ENCODE data around the gene TRAPPC3. TPM values are rescaled to one million over a fixed set of nuclear protein-coding genes. Genes with fewer than 3 reads are reported as not detected.

TRAPPC3 gene
- total RNA-seq, 1 donor from 2014 or later: 68.5 TPM

GRCh38 chr1:36151134-36151844 is 2.0 kb upstream of the TRAPPC3 start:
- H3K27me3 Mint-ChIP-seq (ENCODE audit: low read depth): no peaks in the 10 kb centered on the region
- H3K36me3 Mint-ChIP-seq: peaks cover 9% of the 10 kb centered on the region
- H3K4me3 Mint-ChIP-seq: no peak overlapping the region
- peak overlapping the region; percentile 96 for H3K27ac Mint-ChIP-seq
- H3K4me1 Mint-ChIP-seq: peaks cover 48% of the 10 kb centered on the region
- no peak for TF ChIP-seq CTCF (IDR thresholded peaks at IDR 0.05; ENCODE audit: unreplicated experiment)
- H3K9me3 Mint-ChIP-seq: no peaks in the 10 kb centered on the region
- DNase-seq (ENCODE audit: low spot score in 2 of 2, unreplicated experiment in 2 of 2): no peak

GRCh38 chr1:36150296-36151133 is 1.2 kb upstream of the TRAPPC3 start:
- peak in 1 of 2 experiments; percentile 74 for DNase-seq (ENCODE audit: low spot score in 2 of 2, unreplicated experiment in 2 of 2)
- Mint-ChIP-seq H3K4me1 (peaks cover 48% of the 10 kb centered on the region), H3K36me3 (peaks cover 9% of the 10 kb centered on the region), H3K27me3 (ENCODE audit: low read depth) (no peaks in the 10 kb centered on the region), H3K9me3 (no peaks in the 10 kb centered on the region), H3K27ac (peak overlapping the region; percentile 96), H3K4me3 (no peak overlapping the region)
- no peak for TF ChIP-seq CTCF (IDR thresholded peaks at IDR 0.05; ENCODE audit: unreplicated experiment)

GRCh38 chr1:36149973-36150295 is 648 bp upstream of the TRAPPC3 start:
- Mint-ChIP-seq H3K4me1 (peaks cover 43% of the 10 kb centered on the region), H3K27ac (peak overlapping the region; percentile 96), H3K27me3 (ENCODE audit: low read depth) (no peaks in the 10 kb centered on the region), H3K4me3 (peak overlapping the region; percentile 99), H3K9me3 (no peaks in the 10 kb centered on the region), H3K36me3 (peaks cover 9% of the 10 kb centered on the region)
- TF ChIP-seq CTCF (IDR thresholded peaks at IDR 0.05; ENCODE audit: unreplicated experiment): no peak
- no peak for DNase-seq (ENCODE audit: low spot score in 2 of 2, unreplicated experiment in 2 of 2)

- TF ChIP-seq CTCF (IDR thresholded peaks at IDR 0.05; ENCODE audit: unreplicated experiment): no peak
- peak overlapping the region; percentile 96 for H3K27ac Mint-ChIP-seq
- no peaks in the 10 kb centered on the region for H3K27me3 Mint-ChIP-seq (ENCODE audit: low read depth)
- H3K4me3 Mint-ChIP-seq: peak overlapping the region; percentile 99
- peaks cover 37% of the 10 kb centered on the region for H3K4me1 Mint-ChIP-seq
- DNase-seq (ENCODE audit: low spot score in 2 of 2, unreplicated experiment in 2 of 2): no peak
- no peaks in the 10 kb centered on the region for H3K9me3 Mint-ChIP-seq
- peaks cover 9% of the 10 kb centered on the region for H3K36me3 Mint-ChIP-seq
These were observed 457 bp downstream of the TRAPPC3 start for GRCh38 chr1:36148821-36149236.

- TF ChIP-seq CTCF (IDR thresholded peaks at IDR 0.05; ENCODE audit: unreplicated experiment): no peak
- peaks cover 22% of the 10 kb centered on the region for H3K36me3 Mint-ChIP-seq
- no peaks in the 10 kb centered on the region for H3K27me3 Mint-ChIP-seq (ENCODE audit: low read depth)
- no peaks in the 10 kb centered on the region for H3K9me3 Mint-ChIP-seq
- no peak overlapping the region for H3K4me3 Mint-ChIP-seq
- no peak overlapping the region for H3K27ac Mint-ChIP-seq
- no peak for DNase-seq (ENCODE audit: low spot score in 2 of 2, unreplicated experiment in 2 of 2)
- peaks cover 14% of the 10 kb centered on the region for H3K4me1 Mint-ChIP-seq
These were observed 4.9 kb downstream of the TRAPPC3 start for GRCh38 chr1:36144413-36144812.
